Adipose tissue (tissue), 3 donors: ENCODE measurements around the gene DRC1. TPM values are rescaled to one million over a fixed set of nuclear protein-coding genes. Genes with fewer than 3 reads are reported as not detected.
"Not testable (repeated sequence)": the region's sequence is repeated elsewhere in the genome, so short reads cannot be mapped to it uniquely, and the experiment has no call there.

Experiments
- H3K27ac ChIP-seq: one replicate; pipeline ENCODE4 v1.5.1; 2013; ENCODE audit warnings: low read depth, low read length
- WGBS, 3 donors: extraction: QIAGEN DNeasy Blood & Tissue Kit; methylation state at CpG; one replicate each; pipeline ENCODE4 v1.1.7; 2013; 5-methylcytosine and 5-hydroxymethylcytosine counted together
- polyA plus RNA-seq, 3 donors: library from polyadenylated mRNA; stranded (reverse); fragments of 200-250 nt; gene quantifications; one replicate each; pipeline ENCODE4 v1.2.3, GENCODE V29; 2013
- donor health status: healthy with polysubstance abuse.
- donor health status: Bipolar disorder and iron deficiency.
- donor health status: healthy.

The DRC1 gene
- under 1 TPM in 1 of 3 donors, not detected in 2; 0.10 TPM for polyA plus RNA-seq

GRCh38 chr2:26401739-26402541 is at the start of gene DRC1:
DRC1 (plus strand) TSS chr2:26401920; CDS start chr2:26401990, 70 bp downstream.
- 11 to 15% (median 14%) methylated on average over 61 to 63 of the region's 63 CpGs for WGBS, 3 donors
- H3K27ac ChIP-seq = no peak within 1 kb of the TSS

GRCh38 chr2:26352892-26353291 is 48.8 kb upstream of the DRC1 start:
- WGBS, 3 donors = 94 to 98% (median 97%) methylated on average over 1 of the region's 1 CpG
- no peak overlapping the region for H3K27ac ChIP-seq

- WGBS, 3 donors = 98% methylated on average over 16 of the region's 16 CpGs
These were observed 47.3 kb upstream of the DRC1 start for GRCh38 chr2:26354469-26354868.

GRCh38 chr2:26355038-26355995 is 46.4 kb upstream of the DRC1 start:
- 73 to 93% (median 77%) methylated on average over 9 of the region's 9 CpGs for WGBS, 3 donors
- no peak overlapping the region for H3K27ac ChIP-seq

More at GRCh38 chr2:26354469-26354868, 47.3 kb upstream of the DRC1 start:
- not testable (repeated sequence) for H3K27ac ChIP-seq

- 96 to 100% (median 100%) methylated on average over 2 of the region's 2 CpGs for WGBS, 3 donors
- H3K27ac ChIP-seq = no peak overlapping the region
These were observed 45.6 kb upstream of the DRC1 start for GRCh38 chr2:26356111-26356510.

- WGBS, 3 donors = 78 to 92% (median 84%) methylated on average over 2 of the region's 2 CpGs
- no peak overlapping the region for H3K27ac ChIP-seq
These were observed 44.9 kb upstream of the DRC1 start for GRCh38 chr2:26356771-26357170.

GRCh38 chr2:26359886-26360473 is 41.7 kb upstream of the DRC1 start:
- no peak overlapping the region for H3K27ac ChIP-seq
- WGBS, 3 donors = 41 to 94% (median 92%) methylated on average over 4 of the region's 4 CpGs

GRCh38 chr2:26363323-26363722 is 38.4 kb upstream of the DRC1 start:
- no peak overlapping the region for H3K27ac ChIP-seq
- WGBS, 3 donors = 77 to 84% (median 79%) methylated on average over 4 of the region's 4 CpGs

GRCh38 chr2:26363958-26364357 is 37.8 kb upstream of the DRC1 start:
- WGBS, 3 donors = 79 to 94% (median 93%) methylated on average over 3 of the region's 3 CpGs
- H3K27ac ChIP-seq = no peak overlapping the region

- H3K27ac ChIP-seq = no peak overlapping the region
- WGBS, 3 donors = 92 to 94% (median 93%) methylated on average over 4 of the region's 4 CpGs
These were observed 37.1 kb upstream of the DRC1 start for GRCh38 chr2:26364669-26365068.

GRCh38 chr2:26366957-26367356 is 34.8 kb upstream of the DRC1 start:
- H3K27ac ChIP-seq = no peak overlapping the region
- WGBS, 3 donors = 91 to 94% (median 94%) methylated on average over 5 of the region's 5 CpGs

- 25 to 69% (median 40%) methylated on average over 2 of the region's 2 CpGs for WGBS, 3 donors
- not testable (repeated sequence) for H3K27ac ChIP-seq
These were observed 32.1 kb upstream of the DRC1 start for GRCh38 chr2:26369664-26370063.

- WGBS, 3 donors = 67 to 96% methylated on average over 3 to 15 of the region's 31 CpGs; no CpG with 5 or more reads in 1 of the 3 donors
- H3K27ac ChIP-seq = not testable (repeated sequence)
These were observed 30.8 kb upstream of the DRC1 start for GRCh38 chr2:26370909-26371308.

GRCh38 chr2:26376799-26377198 is 24.9 kb upstream of the DRC1 start:
- H3K27ac ChIP-seq = no peak overlapping the region
- WGBS, 3 donors = 96 to 98% (median 98%) methylated on average over 1 of the region's 1 CpG

- H3K27ac ChIP-seq = no peak overlapping the region
- 89 to 93% (median 91%) methylated on average over 2 of the region's 2 CpGs for WGBS, 3 donors
These were observed 21.4 kb upstream of the DRC1 start for GRCh38 chr2:26380281-26380680.

GRCh38 chr2:26382564-26382963 is 19.2 kb upstream of the DRC1 start:
- 88 to 96% (median 92%) methylated on average over 3 of the region's 3 CpGs for WGBS, 3 donors
- no peak overlapping the region for H3K27ac ChIP-seq

GRCh38 chr2:26384183-26384582 is 17.5 kb upstream of the DRC1 start:
- H3K27ac ChIP-seq = no peak overlapping the region
- WGBS, 3 donors = 90 to 94% (median 92%) methylated on average over 9 of the region's 9 CpGs

GRCh38 chr2:26384597-26384996 is 17.1 kb upstream of the DRC1 start:
- no peak overlapping the region for H3K27ac ChIP-seq

GRCh38 chr2:26387189-26387588 is 14.5 kb upstream of the DRC1 start:
- no peak overlapping the region for H3K27ac ChIP-seq
- 95 to 98% (median 97%) methylated on average over 4 of the region's 4 CpGs for WGBS, 3 donors
